Endothelial cell of umbilical vein (primary cell): ENCODE measurements around the gene ZBTB20. TPM values are rescaled to one million over a fixed set of nuclear protein-coding genes. Genes with fewer than 3 reads are reported as not detected.

Experiments used
- BruUV-seq: library from RNA; stranded (reverse); fragments of 400-500 nt; replicated peaks from 2 replicates; lab custom pipeline; 2021; lab: Mats Ljungman, UMichigan
- CTCF ChIA-PET: fragments of 300-600, 350-600 bp; sonication (Branson Sonifier 250); formaldehyde crosslinking; loops from one replicate; lab custom pipeline; 2021; ENCODE audit warnings: antibody characterized with exemption, inconsistent platforms; lab: Charles Lee
- POLR2A ChIA-PET: fragments of 300-600, 350-600 bp; sonication (Branson Sonifier 250); formaldehyde crosslinking; loops from one replicate; lab custom pipeline; 2021; ENCODE audit warnings: antibody characterized with exemption, inconsistent platforms; lab: Charles Lee
- DNase-seq: peaks from one replicate; pipeline ENCODE4 v3.0.0-alpha.2; 2011; ENCODE audit warnings: low read depth, low spot score
- FAIRE-seq: peaks from 2 replicates; lab custom pipeline; 2011; peaks lifted over from hg19 to GRCh38; lab: Jason Lieb, UNC
- H2AFZ ChIP-seq: 2 replicates; pipeline ENCODE4 v1.6.0; 2012; ENCODE audit warnings: low read depth, low read length, control low read depth, inconsistent platforms
- H3K27ac ChIP-seq: 2 replicates; pipeline ENCODE4 v1.5.1; 2011; ENCODE audit warnings: low read depth, mild to moderate bottlenecking, control low read depth, low read length, moderate library complexity; ENCODE audit not compliant: insufficient read depth
- H3K27me3 ChIP-seq, 2 experiments: 2 replicates each; pipeline versions ENCODE4 v1.6.0 to v1.6.1; 2011; ENCODE audit warnings: low read length in 2 of 2, mixed read lengths in 1 of 2; ENCODE audit not compliant: control insufficient read depth in 2 of 2, insufficient read depth in 2 of 2
- H3K36me3 ChIP-seq, 2 experiments: 2 replicates in 1 of 2; 3 replicates in 1 of 2; pipeline ENCODE4 v1.5.1; 2011; ENCODE audit warnings: low read length in 2 of 2, mild to moderate bottlenecking in 1 of 2, moderate library complexity in 1 of 2; ENCODE audit not compliant: control insufficient read depth in 2 of 2, insufficient read depth in 2 of 2; ENCODE audit errors: extremely low read depth in 1 of 2
- H3K4me1 ChIP-seq: 3 replicates; pipeline ENCODE4 v1.5.1; 2011; ENCODE audit warnings: mild to moderate bottlenecking, low read length; ENCODE audit not compliant: control insufficient read depth, insufficient read depth; ENCODE audit errors: extremely low read depth
- H3K4me2 ChIP-seq: 2 replicates; pipeline ENCODE4 v1.6.1; 2011; ENCODE audit warnings: low read length, control low read depth, mixed read lengths; ENCODE audit not compliant: insufficient read depth
- H3K4me3 ChIP-seq, 3 experiments: fragments of 200-600 bp in 1 of 3; sonication (generic), shearing (Covaris generic) in 1 of 3; replicated peaks in 1 of 3; 2 replicates each; pipeline ENCODE4 v1.5.1; 2011 to 2016; ENCODE audit warnings: control low read depth in 3 of 3, low read length in 3 of 3, mild to moderate bottlenecking in 2 of 3, inconsistent platforms in 1 of 3, low read depth in 1 of 3, moderate library complexity in 1 of 3; ENCODE audit not compliant: insufficient read depth in 1 of 3
- H3K79me2 ChIP-seq: 2 replicates; pipeline ENCODE4 v1.6.0; 2012; ENCODE audit warnings: low read length, inconsistent platforms; ENCODE audit not compliant: control insufficient read depth, insufficient read depth
- H3K9ac ChIP-seq: replicated peaks from 2 replicates; pipeline ENCODE3; 2011; ENCODE audit warnings: low read length, control low read depth; ENCODE audit not compliant: insufficient read depth; ENCODE audit errors: extremely low read depth
- H3K9me1 ChIP-seq: replicated peaks from 3 replicates; pipeline ENCODE4 v1.6.0; 2011; ENCODE audit warnings: mild to moderate bottlenecking, low read length; ENCODE audit not compliant: control insufficient read depth, insufficient read depth; ENCODE audit errors: extremely low read depth
- H3K9me3 ChIP-seq: replicated peaks from 2 replicates; pipeline ENCODE4 v1.5.1; 2012; ENCODE audit warnings: low read length, inconsistent platforms; ENCODE audit not compliant: control insufficient read depth, insufficient read depth
- H4K20me1 ChIP-seq: replicated peaks from 2 replicates; pipeline ENCODE3; 2011; ENCODE audit warnings: mild to moderate bottlenecking, low read length; ENCODE audit not compliant: control insufficient read depth, insufficient read depth; ENCODE audit errors: extremely low read depth
- EZH2 ChIP-seq: IDR thresholded peaks from 2 replicates; pipeline ENCODE4 v1.6.1; 2012; ENCODE audit warnings: borderline replicate concordance, low read depth, mild to moderate bottlenecking, moderate library complexity, low read length, inconsistent platforms; ENCODE audit not compliant: severe bottlenecking
- FOS ChIP-seq: IDR thresholded peaks from 2 replicates; pipeline ENCODE4 v1.6.1; 2011; ENCODE audit warnings: mild to moderate bottlenecking, low read length, moderate library complexity, borderline replicate concordance; ENCODE audit not compliant: insufficient read depth
- GATA2 ChIP-seq: IDR thresholded peaks from 2 replicates; pipeline ENCODE4 v1.7.0; 2011; ENCODE audit warnings: low read depth, mild to moderate bottlenecking, moderate library complexity, mixed read lengths, low read length; ENCODE audit not compliant: insufficient read length, insufficient read depth
- JUN ChIP-seq: IDR thresholded peaks from 2 replicates; pipeline ENCODE4 v1.6.1; 2011; ENCODE audit warnings: borderline replicate concordance, low read depth; ENCODE audit not compliant: insufficient read length, insufficient read depth
- MYC ChIP-seq: IDR thresholded peaks from one replicate; pipeline ENCODE4 v1.6.1; 2011; ENCODE audit warnings: mild to moderate bottlenecking, low read depth, low read length
- POLR2A ChIP-seq: IDR thresholded peaks from 2 replicates; pipeline ENCODE4 v1.6.1; 2012; ENCODE audit warnings: low read depth, mild to moderate bottlenecking, control low read depth, low read length
- POLR2AphosphoS5 ChIP-seq: IDR thresholded peaks from 2 replicates; pipeline ENCODE4 v1.6.1; 2012; ENCODE audit warnings: low read depth, mild to moderate bottlenecking, control low read depth, low read length, moderate library complexity; ENCODE audit not compliant: insufficient read depth
- dilution Hi-C: fragments of 300-500 bp; cut with MboI; formaldehyde crosslinking; loops from one replicate; pipeline ENCODE4 v1.15.0; 2019; ENCODE audit warnings: low sequenced_read_pairs; ENCODE audit not compliant: extremely low pct_ligation_motif_present
- intact Hi-C: fragments of 100-400 bp; cut with micrococcal nuclease; formaldehyde crosslinking; loops from one replicate; pipeline ENCODE4 v1.10.0; 2022
- polyA plus RNA-seq, 4 experiments: library from polyadenylated mRNA; depleted of rRNA in 3 of 4; stranded (reverse) in 3 of 4; unstranded in 1 of 4; fragments of >200 nt; gene quantifications; 2 replicates each; pipeline versions ENCODE4 v1.2.1 to v1.2.3, GENCODE V29; 2011 to 2012; ENCODE audit warnings: missing spikeins in 1 of 4
- total RNA-seq: library from RNA; stranded (reverse); gene quantifications from 2 replicates; pipeline ENCODE4 v1.2.3, GENCODE V29; 2021
- TF ChIP-seq, protein P1 (sequence below): IDR thresholded peaks from 2 replicates; pipeline ENCODE4 v1.6.1; 2011; ENCODE audit not compliant: insufficient read depth, insufficient read length
- TF ChIP-seq, protein P2 (sequence below), 2 donors: IDR thresholded peaks; 1 replicate in 1 of 2; 2 replicates in 1 of 2; pipeline ENCODE4 v1.5.1; 2011; ENCODE audit warnings: low read length in 2 of 2, mild to moderate bottlenecking in 2 of 2, moderate library complexity in 2 of 2, control low read depth in 1 of 2, inconsistent platforms in 1 of 2, low read depth in 1 of 2; ENCODE audit not compliant: insufficient read depth in 1 of 2; ENCODE audit errors: extremely low read depth in 1 of 2

Gene ZBTB20
- total and polyA plus RNA-seq, 2 donors (not counting 3 experiments of a cell fraction or from before 2014, with no cell fraction given), result 2.1 to 20.5 TPM

DNA sequence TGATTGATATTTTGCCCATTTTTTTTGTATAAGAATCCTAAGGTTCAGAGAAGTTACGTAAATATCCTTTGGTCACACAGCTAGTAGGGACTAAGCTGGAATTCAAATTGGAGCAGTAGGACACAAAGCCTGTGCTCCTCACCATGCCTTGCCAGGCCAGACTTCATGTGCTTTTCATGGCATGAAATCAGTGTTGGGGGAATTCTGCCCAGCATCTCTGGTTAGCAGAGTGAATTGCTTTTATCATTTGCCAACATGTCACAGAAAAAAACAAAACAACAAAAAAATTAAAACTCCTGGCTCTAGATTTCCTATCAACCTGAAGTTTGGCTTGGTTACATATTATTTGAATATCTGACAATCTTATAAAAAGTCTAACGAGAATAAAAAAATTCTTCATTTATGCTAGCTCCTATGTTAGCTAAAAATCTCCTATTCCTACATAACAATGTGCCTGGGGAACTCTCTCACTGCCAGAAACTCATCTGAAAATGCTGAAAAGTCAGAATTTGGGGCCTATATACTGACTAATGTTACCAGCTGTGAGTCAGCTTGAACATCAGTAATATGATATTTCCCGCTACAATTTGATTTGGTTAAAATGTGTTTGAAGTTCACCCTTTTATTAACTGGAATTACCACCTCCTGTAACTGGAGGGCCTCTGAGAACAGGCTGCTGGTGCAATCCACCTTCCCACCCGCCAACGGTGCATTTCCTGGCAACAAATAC is 711.5 kb downstream of the ZBTB20 start:
- no TSS peak for BruUV-seq
- FAIRE-seq (no peak), DNase-seq (no peak)
- intact Hi-C loops (no loop called here), dilution Hi-C loops (no loop called here)
- H3K79me2 ChIP-seq, result no peaks in the 10 kb centered on the region
- ChIA-PET CTCF (interaction anchor here (1.3 to 2.2 kb wide), 4 partner anchors 17 to 144 kb away, joined by 3 to 11 read pairs (median 3); no protein-coding TSS in a partner anchor), POLR2A (no interaction called here)
- H4K20me1 ChIP-seq, result peaks cover 2% of the 10 kb centered on the region
- no peaks in the 10 kb centered on the region for H3K27me3 ChIP-seq
- TF ChIP-seq MYC, result no peak
- no peak for TF ChIP-seq JUN
- no peak for TF ChIP-seq POLR2A
- TF ChIP-seq, protein P1, sequence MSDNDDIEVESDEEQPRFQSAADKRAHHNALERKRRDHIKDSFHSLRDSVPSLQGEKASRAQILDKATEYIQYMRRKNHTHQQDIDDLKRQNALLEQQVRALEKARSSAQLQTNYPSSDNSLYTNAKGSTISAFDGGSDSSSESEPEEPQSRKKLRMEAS, result no peak
- TF ChIP-seq GATA2, result no peak
- TF ChIP-seq, protein P2, sequence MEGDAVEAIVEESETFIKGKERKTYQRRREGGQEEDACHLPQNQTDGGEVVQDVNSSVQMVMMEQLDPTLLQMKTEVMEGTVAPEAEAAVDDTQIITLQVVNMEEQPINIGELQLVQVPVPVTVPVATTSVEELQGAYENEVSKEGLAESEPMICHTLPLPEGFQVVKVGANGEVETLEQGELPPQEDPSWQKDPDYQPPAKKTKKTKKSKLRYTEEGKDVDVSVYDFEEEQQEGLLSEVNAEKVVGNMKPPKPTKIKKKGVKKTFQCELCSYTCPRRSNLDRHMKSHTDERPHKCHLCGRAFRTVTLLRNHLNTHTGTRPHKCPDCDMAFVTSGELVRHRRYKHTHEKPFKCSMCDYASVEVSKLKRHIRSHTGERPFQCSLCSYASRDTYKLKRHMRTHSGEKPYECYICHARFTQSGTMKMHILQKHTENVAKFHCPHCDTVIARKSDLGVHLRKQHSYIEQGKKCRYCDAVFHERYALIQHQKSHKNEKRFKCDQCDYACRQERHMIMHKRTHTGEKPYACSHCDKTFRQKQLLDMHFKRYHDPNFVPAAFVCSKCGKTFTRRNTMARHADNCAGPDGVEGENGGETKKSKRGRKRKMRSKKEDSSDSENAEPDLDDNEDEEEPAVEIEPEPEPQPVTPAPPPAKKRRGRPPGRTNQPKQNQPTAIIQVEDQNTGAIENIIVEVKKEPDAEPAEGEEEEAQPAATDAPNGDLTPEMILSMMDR (IDR thresholded peaks at IDR 0.05; ENCODE audit: extremely low read depth in 1 of 2, insufficient read depth in 1 of 2, low read depth in 1 of 2, low read length in 2 of 2), result no peak
- TF ChIP-seq EZH2, result no peak
- TF ChIP-seq POLR2AphosphoS5, result no peak
- TF ChIP-seq FOS, result no peak
- no peaks in the 10 kb centered on the region for H3K36me3 ChIP-seq
- H3K4me3 ChIP-seq, result no peak overlapping the region
- no peaks in the 10 kb centered on the region for H3K9me1 ChIP-seq
- H2AFZ ChIP-seq, result no peak overlapping the region
- no peaks in the 10 kb centered on the region for H3K9me3 ChIP-seq
- H3K4me2 ChIP-seq, result no peak overlapping the region
- H3K9ac ChIP-seq, result no peak overlapping the region
- no peaks in the 10 kb centered on the region for H3K4me1 ChIP-seq
- H3K27ac ChIP-seq, result no peak overlapping the region
